RPMI7951 (cell line): Measurements from ENCODE around the gene CEP63. TPM values are rescaled to one million over a fixed set of nuclear protein-coding genes. Genes with fewer than 3 reads are reported as not detected.

ENCODE experiments used
- DNase-seq: peaks from one replicate; pipeline ENCODE4 v3.0.0-alpha.2; 2012; ENCODE audit warnings: low read depth
- total RNA-seq: library from RNA; depleted of rRNA; stranded (reverse); fragments of >200 nt; shearing (Covaris generic); gene quantifications from 2 replicates; pipeline ENCODE4 v1.2.3, GENCODE V29; 2014; rRNA removed

Gene CEP63
- total RNA-seq: 17.8 and 40.0 TPM in 2 replicates

- DNase-seq: peak; percentile 99
Observed at GRCh38 chr3:134485718-134486576, at the start of gene CEP63, which contains the start of gene ANAPC13. Gene CEP63, plus strand, starts transcription at chr3:134486057. Its CDS starts 9,264 bp downstream, at chr3:134495321. Gene ANAPC13, minus strand, starts transcription at chr3:134485985. Its CDS starts 3,081 bp downstream, at chr3:134482904.

- DNase-seq: no peak
Observed at GRCh38 chr3:134437211-134437752, 48.6 kb upstream of the CEP63 start.

- DNase-seq: no peak
Observed at GRCh38 chr3:134441321-134441720, 44.5 kb upstream of the CEP63 start.

GRCh38 chr3:134441821-134442220 is 44.0 kb upstream of the CEP63 start:
- DNase-seq: no peak

- DNase-seq: no peak
Observed at GRCh38 chr3:134445095-134445494, 40.8 kb upstream of the CEP63 start.

- DNase-seq: peak; percentile 48
Observed at GRCh38 chr3:134445636-134446035, 40.2 kb upstream of the CEP63 start.

GRCh38 chr3:134446800-134447199 is 39.1 kb upstream of the CEP63 start:
- DNase-seq: peak; percentile 86

GRCh38 chr3:134447351-134447750 is 38.5 kb upstream of the CEP63 start:
- DNase-seq: no peak

- DNase-seq: no peak
Observed at GRCh38 chr3:134448664-134449063, 37.2 kb upstream of the CEP63 start.

GRCh38 chr3:134449277-134449676 is 36.6 kb upstream of the CEP63 start:
- peak; percentile 69 for DNase-seq

GRCh38 chr3:134449951-134450350 is 35.9 kb upstream of the CEP63 start:
- no peak for DNase-seq

GRCh38 chr3:134453631-134454030 is 32.2 kb upstream of the CEP63 start:
- DNase-seq: no peak

GRCh38 chr3:134457376-134458074 is 28.3 kb upstream of the CEP63 start:
- DNase-seq: no peak

- DNase-seq: no peak
Observed at GRCh38 chr3:134458406-134458945, 27.4 kb upstream of the CEP63 start.

- no peak for DNase-seq
Observed at GRCh38 chr3:134459562-134459961, 26.3 kb upstream of the CEP63 start.

- peak; percentile 77 for DNase-seq
Observed at GRCh38 chr3:134460965-134461364, 24.9 kb upstream of the CEP63 start.

GRCh38 chr3:134462331-134462941 is 23.4 kb upstream of the CEP63 start:
- DNase-seq: peak; percentile 54

- no peak for DNase-seq
Observed at GRCh38 chr3:134463676-134464063, 22.2 kb upstream of the CEP63 start.

- peak; percentile 96 for DNase-seq
Observed at GRCh38 chr3:134464064-134464688, 21.7 kb upstream of the CEP63 start.

GRCh38 chr3:134464689-134465365 is 21.0 kb upstream of the CEP63 start:
- DNase-seq: no peak

GRCh38 chr3:134466331-134466730 is 19.5 kb upstream of the CEP63 start:
- DNase-seq: no peak
